NCI-H510A treated with DMSO at 0.1 percent for 48 hours (cell line): Measurements from ENCODE around the gene TMEM221.
"Not testable (repeated sequence)": the region's sequence is repeated elsewhere in the genome, so short reads cannot be mapped to it uniquely, and the experiment has no call there.

Experiments used
- DNase-seq: peaks from one replicate; lab custom pipeline; 2025; lab: John Stamatoyannopoulos, UW

The TMEM221 gene

DNA sequence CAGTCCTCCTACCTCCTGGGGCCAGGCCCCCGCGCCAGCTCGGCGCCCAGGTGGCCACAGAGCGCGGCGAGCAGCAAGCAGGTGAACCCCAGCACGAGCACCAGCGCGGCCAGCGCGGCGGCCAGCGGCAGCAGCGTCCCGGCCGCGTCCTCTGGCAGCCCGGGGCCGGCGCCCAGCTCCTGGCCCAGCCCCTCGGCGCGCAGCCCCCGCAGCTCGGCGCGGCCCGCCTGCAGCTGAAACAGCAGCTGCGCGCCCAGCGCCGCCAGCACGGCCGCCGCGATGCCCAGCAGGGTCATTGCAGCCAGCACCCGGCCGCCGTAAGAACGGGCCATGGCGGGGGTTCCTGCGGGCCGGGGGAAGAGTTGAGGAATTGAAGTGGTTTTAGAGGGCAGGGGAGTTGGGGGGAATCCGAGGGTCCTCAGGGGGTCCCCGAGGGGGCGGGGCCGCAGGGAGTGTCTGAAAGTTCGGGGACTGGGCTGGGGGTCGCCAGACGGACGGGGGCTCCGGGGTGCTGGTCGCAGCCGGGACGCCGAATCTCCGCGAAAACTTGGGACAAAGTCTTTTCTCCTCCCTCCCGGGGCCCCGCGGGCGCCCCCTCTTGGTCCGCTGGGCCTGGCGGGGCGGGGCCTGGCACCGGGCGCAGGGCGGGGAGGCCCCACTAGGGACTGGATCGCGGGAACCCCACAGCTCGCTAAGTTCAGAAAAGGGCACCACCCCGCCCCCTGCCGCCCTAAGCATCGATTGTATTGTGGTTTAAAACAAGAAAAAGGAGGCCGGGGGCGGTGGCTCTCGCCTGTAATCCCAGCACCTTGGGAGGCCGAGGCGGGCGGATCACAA lies at the start of gene TMEM221:
Gene TMEM221 (minus strand): TSS at position 538 of the 837 bp plus-strand sequence. CDS start 206 bp downstream, at position 332.
- DNase-seq, result no peak

DNA sequence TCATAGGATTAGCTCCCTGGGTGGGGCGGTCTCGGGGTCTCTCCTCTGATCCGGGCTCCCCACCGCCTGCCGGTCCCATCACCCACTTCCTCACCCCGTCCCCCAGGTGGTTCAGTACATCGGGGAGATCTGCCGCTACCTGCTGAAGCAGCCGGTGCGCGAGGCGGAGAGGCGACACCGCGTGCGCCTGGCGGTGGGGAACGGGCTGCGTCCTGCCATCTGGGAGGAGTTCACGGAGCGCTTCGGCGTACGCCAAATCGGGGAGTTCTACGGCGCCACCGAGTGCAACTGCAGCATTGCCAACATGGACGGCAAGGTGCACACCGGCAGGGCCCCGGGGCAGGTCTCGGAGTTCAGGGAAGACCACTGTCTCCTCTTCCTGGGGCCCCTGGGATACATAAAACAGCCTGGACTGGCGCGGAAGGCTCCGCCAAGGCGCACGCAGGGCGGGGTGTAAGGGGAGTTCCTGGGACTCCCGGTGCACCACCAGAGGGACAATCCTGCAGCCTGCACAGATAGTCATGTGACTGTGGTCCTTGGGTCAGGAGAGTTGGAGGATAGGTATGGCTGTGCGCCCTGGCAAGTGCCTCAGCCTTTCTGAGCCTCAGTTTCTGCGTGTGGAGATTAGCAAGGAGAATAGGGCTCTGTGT lies 48.8 kb upstream of the TMEM221 start:
- DNase-seq, result no peak

DNA sequence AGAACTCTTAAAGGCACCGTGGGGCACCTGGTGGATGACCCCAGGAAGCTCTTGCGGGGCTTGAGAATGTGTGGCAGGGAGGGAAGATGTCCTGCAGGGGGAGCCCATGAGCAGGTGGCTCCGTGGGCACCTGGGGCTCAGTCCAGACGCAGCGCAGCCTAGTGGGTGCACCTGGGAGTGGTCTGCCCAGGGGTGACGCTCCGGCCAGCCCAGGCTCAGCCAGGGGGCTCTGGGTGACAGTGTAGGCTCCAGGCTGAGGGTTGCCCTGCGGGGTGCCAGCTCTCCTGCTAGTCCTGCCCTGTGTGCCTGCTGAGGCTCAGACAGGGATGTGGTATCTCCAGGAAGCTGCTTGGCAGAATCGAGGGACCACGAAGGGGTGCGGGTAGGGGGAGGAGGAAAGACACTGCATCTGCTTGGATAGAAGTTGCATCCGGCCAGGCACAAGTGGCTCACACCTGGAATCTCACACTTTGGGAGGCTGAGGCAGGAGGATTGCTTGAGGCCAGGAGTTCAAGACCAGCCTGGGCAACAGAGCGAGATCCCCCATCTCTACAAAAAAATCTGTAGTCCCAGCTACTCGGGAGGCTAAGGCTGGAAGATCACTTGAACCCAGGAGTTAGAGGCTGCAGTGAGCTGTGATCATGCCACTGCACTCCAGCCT lies 48.0 kb upstream of the TMEM221 start:
- DNase-seq, result peak; percentile 50

DNA sequence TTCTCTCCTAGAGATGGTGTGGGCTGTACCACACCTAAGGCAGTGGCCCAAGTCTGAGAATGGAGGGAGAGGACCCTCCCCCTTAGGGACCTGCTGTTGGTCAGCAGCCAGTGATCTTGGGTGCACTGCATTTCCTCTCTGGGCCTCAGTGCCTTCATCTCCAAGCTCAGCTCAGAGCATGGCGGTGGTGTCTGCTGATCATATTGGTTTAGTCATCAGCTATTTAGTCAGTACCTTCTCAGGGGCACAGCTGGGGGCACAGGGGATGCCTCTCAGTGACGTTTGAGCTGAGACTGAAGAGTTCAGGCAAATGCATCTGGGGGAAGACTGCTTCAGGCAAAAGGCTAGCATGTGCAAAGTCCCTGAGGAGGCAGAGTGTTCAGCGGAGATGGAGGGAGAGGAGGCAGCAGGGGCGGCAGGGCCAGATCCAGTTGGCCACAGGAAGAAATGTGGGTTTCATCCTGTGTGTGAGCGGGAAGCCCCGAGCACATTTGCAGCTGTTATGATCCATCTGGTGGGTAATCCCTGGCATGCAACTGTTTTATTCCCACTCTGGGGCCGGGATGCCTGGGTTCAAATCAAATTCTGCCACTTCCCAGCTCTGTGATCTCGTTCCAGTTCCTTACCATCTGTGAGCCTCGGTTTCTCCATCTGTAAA lies 47.3 kb upstream of the TMEM221 start:
- DNase-seq, result no peak

DNA sequence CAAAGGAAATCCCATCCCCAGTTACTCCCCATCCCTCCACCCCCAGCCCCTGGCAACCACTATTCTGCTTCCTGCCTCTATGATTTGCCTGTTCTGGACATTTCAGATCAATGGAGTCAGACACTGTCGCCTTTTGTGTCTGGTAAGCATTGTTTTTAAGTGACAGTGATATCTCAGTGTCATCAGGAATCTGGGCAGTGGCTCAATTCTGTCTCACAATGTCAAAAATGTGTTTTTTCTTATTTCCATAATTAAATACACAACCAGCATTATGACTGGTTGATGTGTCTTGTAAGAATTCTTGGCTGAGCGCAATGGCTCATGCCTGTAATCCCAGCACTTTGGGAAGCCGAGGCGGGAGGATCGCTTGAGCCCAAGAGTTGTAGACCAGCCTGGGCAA lies 42.8 kb upstream of the TMEM221 start:
- DNase-seq, result no peak

DNA sequence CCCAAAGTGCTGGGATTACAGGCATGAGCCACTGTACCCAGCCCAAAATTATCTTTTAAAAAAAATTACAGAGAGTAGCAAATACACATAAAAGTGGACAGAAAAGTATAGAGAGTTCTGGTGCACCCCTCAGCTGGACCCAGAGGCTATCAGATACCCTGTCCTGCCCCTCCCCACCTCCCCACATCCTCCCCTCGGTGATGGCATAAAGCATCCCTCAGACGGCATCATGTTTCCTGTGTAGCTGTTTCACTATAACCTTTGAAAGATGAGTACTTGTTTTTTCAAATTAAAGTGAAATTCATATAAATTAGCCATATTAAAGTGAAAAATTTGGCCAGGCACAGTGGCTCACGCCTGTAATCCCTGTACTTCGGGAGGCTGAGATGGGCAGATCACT lies 41.9 kb upstream of the TMEM221 start:
- DNase-seq, result no peak

DNA sequence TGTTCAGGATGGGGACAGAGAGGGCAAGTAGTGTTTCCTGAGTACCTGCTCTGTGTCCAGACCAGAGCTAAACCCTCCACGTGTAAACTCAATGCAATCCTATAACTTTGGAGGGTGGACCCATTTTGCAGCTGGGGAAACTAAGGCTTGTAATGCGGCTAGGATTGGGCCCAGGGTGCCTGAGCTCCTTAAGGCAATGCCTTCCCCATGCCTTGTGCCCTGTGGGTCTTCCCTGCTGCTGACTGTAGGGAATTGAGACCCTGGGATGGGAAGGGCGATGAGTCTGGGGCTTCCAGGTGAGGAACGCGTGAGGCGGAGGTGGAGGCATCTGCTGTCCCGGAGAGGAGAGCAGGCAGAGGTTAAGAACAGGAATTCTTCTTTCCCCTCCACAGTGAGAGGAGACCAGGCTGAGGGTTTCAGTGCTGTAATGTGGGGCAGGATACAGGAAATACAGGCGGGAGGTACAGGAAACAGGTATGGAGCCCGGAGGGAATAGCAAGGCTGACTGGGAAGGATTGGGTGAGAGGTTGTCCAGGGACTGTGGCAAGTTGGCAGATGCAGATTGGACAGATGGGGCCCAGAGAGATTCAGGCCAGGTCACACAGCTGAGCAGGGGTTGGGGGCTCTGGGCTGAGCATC lies 41.0 kb upstream of the TMEM221 start:
- DNase-seq, result no peak

DNA sequence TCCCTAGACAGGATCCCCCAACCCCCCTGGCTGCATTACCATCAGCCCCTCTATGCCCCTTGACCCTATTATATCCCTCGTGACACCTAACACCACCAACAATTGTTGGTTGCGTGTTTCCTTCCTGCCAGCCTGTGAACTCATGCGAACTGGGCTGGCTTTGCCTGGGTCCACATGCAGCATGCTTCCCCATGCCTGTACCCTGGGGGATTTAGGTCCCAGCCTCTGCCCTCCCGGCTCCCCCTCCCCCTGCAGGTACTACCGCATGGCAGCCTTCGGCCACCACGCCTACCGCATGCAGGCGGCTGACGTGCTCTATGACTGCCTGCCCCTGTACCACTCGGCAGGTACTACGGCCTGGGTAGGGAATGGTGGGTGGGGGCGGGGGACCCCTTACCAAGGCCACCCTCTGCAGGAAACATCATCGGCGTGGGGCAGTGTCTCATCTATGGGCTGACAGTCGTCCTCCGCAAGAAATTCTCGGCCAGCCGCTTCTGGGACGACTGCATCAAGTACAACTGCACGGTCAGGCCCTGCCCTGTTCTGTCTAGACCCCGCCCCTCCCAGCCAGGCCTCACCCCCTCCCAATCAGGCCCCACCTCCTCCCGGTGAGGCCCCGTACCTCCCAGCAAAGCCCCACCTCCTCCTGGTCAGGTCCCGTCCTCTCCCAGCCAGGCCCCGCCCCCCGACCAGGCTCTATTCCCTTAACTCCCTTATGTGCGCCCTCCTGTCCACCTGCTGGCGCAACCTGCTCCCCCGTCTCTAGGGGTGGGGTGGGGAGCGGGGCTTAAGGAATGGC lies 40.3 kb upstream of the TMEM221 start:
- DNase-seq, result no peak

DNA sequence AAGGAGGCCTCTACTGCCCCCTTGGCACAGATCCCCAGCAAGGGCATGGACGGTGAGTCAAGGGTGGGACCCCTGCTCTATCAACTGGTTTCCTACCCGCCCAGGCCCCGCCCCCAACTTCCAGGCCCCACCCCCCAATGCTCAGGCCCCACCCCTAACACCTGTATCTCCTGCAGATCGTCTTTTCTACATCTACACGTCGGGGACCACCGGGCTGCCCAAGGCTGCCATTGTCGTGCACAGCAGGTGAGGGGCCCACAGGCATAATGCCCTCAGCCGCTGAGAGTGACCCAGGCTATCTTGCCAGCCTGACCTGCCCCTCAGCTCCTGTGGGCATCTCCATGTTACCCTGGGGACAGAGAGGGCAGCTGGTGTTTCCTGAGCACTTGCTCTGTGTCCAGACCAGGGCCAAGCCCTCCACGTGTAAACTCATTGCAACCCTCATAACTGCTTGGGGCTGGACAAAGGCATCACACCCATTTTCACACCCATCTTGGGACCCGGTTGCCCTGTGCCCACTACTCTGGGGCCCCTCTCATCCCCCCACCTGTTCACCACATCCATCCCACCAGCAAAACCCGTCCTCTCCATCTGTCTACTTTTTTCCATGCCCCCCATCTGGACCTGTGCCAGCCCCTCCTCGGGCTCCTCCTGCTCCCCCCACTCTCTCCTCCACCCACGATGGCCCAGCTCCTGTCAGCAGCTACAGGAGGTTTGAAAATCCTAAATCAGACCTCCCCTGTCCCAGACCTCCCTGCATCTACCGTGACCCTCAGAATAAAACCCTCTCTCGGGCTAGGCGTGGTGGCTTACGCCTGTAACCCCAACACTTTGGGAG lies 39.0 kb upstream of the TMEM221 start:
- DNase-seq, result no peak

DNA sequence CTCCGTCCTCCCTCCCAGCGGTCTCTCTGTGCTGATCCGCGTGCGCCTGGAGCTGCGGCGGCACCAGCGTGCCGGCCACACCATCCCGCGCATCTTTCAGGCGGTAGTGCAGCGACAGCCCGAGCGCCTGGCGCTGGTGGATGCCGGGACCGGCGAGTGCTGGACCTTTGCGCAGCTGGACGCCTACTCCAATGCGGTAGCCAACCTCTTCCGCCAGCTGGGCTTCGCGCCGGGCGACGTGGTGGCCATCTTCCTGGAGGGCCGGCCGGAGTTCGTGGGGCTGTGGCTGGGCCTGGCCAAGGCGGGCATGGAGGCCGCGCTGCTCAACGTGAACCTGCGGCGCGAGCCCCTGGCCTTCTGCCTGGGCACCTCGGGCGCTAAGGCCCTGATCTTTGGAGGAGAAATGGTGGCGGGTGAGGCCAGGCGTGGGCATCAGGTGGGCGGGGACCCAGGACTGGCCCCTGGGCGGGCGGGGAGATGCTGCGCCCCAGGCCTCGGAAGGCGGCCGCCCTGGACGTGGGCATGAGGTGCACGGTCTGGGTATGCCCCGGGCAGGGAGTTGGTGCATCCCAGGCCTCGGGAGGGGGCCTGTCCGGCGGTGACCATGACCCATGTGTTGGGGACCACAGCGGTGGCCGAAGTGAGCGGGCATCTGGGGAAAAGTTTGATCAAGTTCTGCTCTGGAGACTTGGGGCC lies 38.2 kb upstream of the TMEM221 start:
- DNase-seq, result no peak

DNA sequence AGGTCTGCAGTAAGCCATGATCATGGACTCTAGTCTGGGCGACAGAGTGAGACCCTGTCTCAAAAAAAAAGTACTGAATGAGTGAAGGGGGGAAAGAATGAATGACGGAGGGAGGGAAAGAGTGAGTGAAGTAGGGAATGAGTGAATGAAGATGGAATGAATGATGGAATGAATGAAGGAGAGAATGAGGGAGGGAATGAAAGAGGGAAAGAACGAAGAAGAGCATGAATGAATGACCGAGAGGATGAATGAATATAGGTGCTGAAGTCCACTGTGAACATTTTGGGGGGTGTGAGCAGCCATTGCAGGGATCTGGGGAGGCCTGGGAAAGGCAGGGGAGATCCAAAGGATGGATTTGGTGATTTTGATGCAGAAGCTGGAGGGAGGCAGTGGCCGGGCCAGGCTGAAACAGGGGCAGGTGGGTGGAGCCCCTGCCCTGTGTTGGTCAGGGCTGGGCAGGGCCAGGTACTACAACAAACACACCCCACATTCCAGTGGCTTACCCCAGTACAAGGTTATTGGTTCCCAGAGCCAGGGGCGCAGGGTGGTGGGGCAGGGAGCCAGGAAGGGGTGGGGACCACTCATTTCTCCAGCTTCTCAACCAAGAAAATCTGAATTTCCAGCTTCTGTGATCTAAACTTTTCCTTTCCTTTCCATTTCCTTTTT lies 36.2 kb upstream of the TMEM221 start:
- no peak for DNase-seq

DNA sequence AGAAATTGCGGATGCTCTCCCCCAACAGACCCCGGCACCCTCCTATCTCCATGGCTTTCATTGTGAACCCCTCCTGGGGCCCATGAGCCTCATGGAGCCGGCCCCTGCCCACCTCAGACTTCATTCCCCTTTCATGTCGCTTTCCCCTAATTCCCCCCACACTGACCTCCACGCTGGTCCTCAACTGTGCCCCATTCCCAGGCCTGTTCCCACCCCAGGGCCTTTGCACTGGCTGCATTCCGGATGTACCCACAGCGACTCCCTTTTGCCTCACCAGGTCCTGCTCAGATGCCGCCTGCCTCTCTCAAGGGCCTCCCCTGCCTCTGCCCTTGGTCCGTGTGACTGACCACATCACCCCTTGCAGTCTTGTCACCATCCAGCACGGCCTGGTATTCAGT lies 35.1 kb upstream of the TMEM221 start:
- no peak for DNase-seq

DNA sequence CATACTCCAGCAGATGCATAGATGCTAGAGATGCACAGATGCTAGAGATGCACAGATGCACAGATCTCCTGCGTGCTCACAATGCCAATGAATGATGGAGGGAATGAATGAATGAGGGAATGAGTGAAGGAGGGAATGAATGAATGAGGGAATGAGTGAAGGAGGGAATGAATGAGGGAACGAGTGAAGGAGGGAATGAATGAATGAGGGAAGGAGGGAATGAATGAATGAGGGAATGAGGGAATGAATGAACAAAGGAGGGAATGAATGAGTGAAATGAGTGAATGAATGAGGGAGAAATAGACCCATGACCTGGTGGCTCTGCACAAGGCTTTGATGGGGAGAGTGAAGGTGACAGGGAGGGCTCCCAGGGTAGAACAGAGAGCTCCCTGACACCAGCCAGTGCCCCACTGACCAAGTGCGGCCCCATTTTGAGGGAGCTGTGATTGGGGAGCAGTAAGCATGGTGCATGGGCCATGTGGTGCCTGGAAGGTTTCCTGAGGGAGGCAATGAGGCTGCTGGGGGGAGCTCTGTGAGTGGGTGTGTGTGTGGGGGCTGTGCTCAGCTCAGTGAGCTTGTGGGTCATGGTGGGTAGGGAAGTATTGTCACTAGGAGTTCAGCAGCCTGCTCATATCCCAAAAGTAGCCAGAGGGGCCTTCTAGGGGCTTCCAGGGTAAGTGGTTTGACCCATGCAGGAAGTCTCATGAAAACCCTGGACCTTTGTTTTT lies 34.6 kb upstream of the TMEM221 start:
- no peak for DNase-seq

DNA sequence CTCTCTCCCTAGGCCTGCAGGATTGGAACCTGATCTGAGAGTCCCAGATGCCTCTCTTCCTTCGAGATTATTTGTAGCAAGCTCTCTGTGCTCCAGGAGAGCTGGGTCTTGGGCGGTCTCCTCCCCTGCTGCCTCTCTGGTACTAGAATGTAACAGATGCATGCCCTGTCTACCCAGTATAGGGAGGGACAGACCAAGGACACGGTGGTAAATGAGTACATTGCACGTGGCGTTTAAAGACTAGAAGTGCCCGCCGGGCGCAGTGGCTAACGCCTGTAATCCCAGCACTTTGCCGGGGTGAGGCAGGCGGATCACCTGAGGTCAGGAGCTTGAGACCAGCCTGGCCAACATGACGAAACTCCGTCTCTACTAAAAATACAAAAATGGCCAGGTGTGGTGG lies 33.5 kb upstream of the TMEM221 start:
- DNase-seq, result no peak

DNA sequence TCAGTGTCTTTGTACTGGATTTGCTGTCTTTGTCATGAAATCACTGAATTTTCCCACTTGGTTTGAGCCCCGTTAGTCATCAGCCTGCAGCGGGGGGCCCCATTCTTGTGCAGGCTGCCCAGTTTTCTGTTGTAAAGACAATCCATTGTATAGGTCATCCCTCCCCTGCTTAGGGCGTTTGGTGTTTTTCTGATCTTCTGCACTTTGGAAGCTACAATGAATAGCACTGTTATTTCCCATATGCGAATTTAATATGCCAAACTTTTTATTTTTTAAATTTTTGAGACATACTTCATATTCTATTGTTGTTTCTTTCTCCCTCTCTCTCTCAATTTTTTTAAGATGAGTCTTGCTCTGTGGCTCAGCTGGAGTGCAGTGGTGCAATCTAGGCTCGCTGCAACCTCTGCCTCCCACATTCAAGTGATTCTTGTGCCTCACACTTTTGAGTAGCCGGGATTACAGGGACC lies 30.9 kb upstream of the TMEM221 start:
- no peak for DNase-seq

DNA sequence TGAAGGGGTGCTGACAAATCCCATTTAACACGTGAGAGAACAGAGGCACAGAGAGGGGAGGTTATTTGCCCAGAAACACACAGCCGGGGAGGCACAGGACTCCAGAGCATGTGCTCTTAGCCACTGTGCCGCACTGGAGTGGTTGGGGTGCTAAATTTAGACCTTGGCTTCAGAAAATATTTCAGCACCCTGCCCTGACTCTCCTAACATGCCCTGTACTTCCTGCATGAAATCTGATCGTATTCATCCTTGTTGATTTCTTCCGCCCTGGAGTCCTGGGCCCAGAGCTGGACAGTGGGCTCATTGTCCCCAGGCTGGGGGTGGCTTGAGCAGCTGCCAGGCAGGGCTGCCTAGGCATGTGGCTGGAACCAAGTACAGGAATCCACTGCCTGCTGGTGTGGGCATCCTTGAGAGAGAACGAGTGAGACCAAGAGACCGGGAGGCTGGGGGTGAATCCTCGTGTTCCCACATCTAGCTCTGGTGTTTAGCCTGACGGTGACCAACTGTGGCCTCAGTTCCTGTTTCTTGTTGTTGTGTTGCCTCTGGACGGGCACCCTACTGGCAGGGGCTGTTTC lies 27.2 kb upstream of the TMEM221 start:
- DNase-seq, result no peak

DNA sequence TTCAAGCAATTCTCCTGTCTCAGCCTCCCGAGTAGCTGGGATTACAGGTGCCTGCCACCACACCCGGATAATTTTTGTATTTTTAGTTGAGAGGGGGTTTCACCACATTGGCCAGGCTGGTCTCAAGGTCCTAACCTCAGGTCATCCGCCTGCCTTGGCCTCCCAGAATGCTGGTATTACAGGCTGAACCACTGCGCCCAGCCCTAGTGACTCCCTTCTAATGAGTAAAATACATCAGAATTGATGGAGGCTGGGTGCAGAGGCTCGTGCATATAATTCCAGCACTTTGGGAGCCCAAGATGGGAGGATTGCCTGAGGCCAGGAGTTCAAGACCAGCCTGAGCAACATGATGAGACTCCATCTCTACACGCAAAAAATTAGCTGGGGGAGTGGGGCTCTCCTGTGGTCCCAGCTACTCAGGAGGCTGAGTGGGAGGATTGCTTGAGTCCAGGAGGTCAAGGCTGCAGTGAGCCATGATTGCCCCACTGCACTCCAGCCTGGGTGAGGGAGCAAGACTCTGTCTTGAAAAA lies 26.6 kb upstream of the TMEM221 start:
- DNase-seq, result not testable (repeated sequence)

DNA sequence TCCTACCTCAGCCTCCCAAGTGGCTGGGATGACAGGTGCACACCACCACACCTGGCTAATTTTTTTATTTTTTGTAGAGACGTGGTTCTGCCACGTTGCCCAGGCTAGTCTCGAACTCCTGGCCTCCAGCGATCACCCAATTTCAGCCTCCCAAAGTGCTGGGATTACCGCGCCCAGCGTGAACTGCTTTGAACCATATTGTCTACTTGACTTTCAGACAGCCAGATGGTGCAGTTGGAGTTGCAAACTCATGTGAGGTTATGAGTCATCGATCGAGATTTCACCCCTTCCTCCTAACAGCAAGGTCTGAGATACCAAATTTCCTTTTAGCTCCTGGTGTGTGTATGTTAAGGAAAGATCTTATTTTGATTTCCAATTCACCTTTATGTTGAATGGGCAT lies 24.6 kb upstream of the TMEM221 start:
- no peak for DNase-seq
